IMR-90 (cell line): ENCODE results near the gene RIPOR2. TPM values are rescaled to one million over a fixed set of nuclear protein-coding genes. Genes with fewer than 3 reads are reported as not detected.

Source experiments
- ATAC-seq: fragments of 200-7000 bp; cut with Tn5 transposase; 2 replicates; pipeline ENCODE4 v1.9.1; 2020; ENCODE audit warnings: low read depth, mild to moderate bottlenecking, moderate library complexity
- BruUV-seq: library from RNA; stranded (reverse); fragments of 400-500 nt; replicated peaks from 2 replicates; lab custom pipeline; 2021; lab: Mats Ljungman, UMichigan
- CTCF ChIA-PET: fragments of 300-600 bp; formaldehyde crosslinking; extraction: SDS; loops from one replicate; lab custom pipeline; 2021; ENCODE audit warnings: antibody characterized with exemption; lab: Yijun Ruan, JAX
- POLR2A ChIA-PET: fragments of 300-600 bp; sonication (Branson Sonifier 250); formaldehyde crosslinking; loops from one replicate; lab custom pipeline; 2022; ENCODE audit warnings: antibody characterized with exemption; ENCODE audit not compliant: unreplicated experiment; lab: Charles Lee
- DNase-seq: peaks from one replicate; pipeline ENCODE4 v3.0.0; 2013
- H2AFZ ChIP-seq: replicated peaks from 2 replicates; pipeline ENCODE3; 2013; ENCODE audit warnings: low read length, mild to moderate bottlenecking; ENCODE audit not compliant: poor library complexity
- H2AK5ac ChIP-seq: 2 replicates; pipeline ENCODE4 v1.6.1; 2013; ENCODE audit warnings: low read depth, low read length, inconsistent platforms
- H2AK9ac ChIP-seq: replicated peaks from 2 replicates; pipeline ENCODE3; 2013; ENCODE audit warnings: mild to moderate bottlenecking, low read depth, low read length, moderate library complexity; ENCODE audit not compliant: poor library complexity
- H2BK120ac ChIP-seq: 2 replicates; pipeline ENCODE4 v1.6.1; 2013; ENCODE audit warnings: low read depth, low read length, inconsistent platforms
- H2BK15ac ChIP-seq: 3 replicates; pipeline ENCODE4 v1.6.1; 2013; ENCODE audit warnings: low read depth, low read length, inconsistent platforms
- H2BK20ac ChIP-seq: 2 replicates; pipeline ENCODE4 v1.6.1; 2013; ENCODE audit warnings: low read depth, mild to moderate bottlenecking, inconsistent platforms, low read length, moderate library complexity
- H2BK5ac ChIP-seq: 2 replicates; pipeline ENCODE4 v1.6.1; 2013; ENCODE audit warnings: mild to moderate bottlenecking, low read depth, low read length, inconsistent platforms; ENCODE audit not compliant: poor library complexity, severe bottlenecking
- H3K14ac ChIP-seq: replicated peaks from 2 replicates; pipeline ENCODE4 v1.6.1; 2013; ENCODE audit warnings: low read depth, low read length, inconsistent platforms
- H3K18ac ChIP-seq: 2 replicates; pipeline ENCODE4 v1.6.1; 2013; ENCODE audit warnings: low read depth, low read length, control low read depth
- H3K23ac ChIP-seq: 2 replicates; pipeline ENCODE4 v1.6.1; 2013; ENCODE audit warnings: low read depth, low read length, inconsistent platforms
- H3K27ac ChIP-seq: 2 replicates; pipeline ENCODE4 v1.5.1; 2013; ENCODE audit warnings: mild to moderate bottlenecking, control low read depth, low read length; ENCODE audit not compliant: insufficient read depth
- H3K27me3 ChIP-seq: 2 replicates; pipeline ENCODE4 v1.6.1; 2013; ENCODE audit warnings: low read length; ENCODE audit not compliant: control insufficient read depth, insufficient read depth
- H3K36me3 ChIP-seq: 2 replicates; pipeline ENCODE4 v1.6.1; 2013; ENCODE audit warnings: low read length, mixed read lengths; ENCODE audit not compliant: control insufficient read depth, insufficient read depth
- H3K4ac ChIP-seq: 2 replicates; pipeline ENCODE4 v1.6.1; 2013; ENCODE audit warnings: low read depth, low read length, inconsistent platforms
- H3K4me1 ChIP-seq: 2 replicates; pipeline ENCODE4 v1.6.1; 2013; ENCODE audit warnings: low read length, mixed read lengths; ENCODE audit not compliant: control insufficient read depth, insufficient read depth
- H3K4me2 ChIP-seq: 2 replicates; pipeline ENCODE4 v1.6.1; 2013; ENCODE audit warnings: low read depth, mild to moderate bottlenecking, control low read depth, low read length, moderate library complexity
- H3K4me3 ChIP-seq: 2 replicates; pipeline ENCODE4 v1.5.1; 2013; ENCODE audit warnings: low read depth, mild to moderate bottlenecking, control low read depth, low read length, moderate library complexity; ENCODE audit not compliant: insufficient read depth
- H3K56ac ChIP-seq: 2 replicates; pipeline ENCODE4 v1.6.1; 2013; ENCODE audit warnings: low read length, inconsistent platforms; ENCODE audit not compliant: insufficient read depth; ENCODE audit errors: extremely low read depth
- H3K79me1 ChIP-seq, 2 experiments: 2 replicates each; pipeline ENCODE4 v1.6.1; 2013; ENCODE audit warnings: low read length in 2 of 2, inconsistent platforms in 1 of 2, low read depth in 1 of 2
- H3K9ac ChIP-seq: 2 replicates; pipeline ENCODE4 v1.6.1; 2013; ENCODE audit warnings: low read depth, low read length, control low read depth
- H3K9me1 ChIP-seq: 2 replicates; pipeline ENCODE4 v1.6.1; 2013; ENCODE audit warnings: low read length, inconsistent platforms; ENCODE audit not compliant: insufficient read depth
- H3K9me3 ChIP-seq: 2 replicates; pipeline ENCODE4 v1.6.1; 2013; ENCODE audit warnings: low read length; ENCODE audit not compliant: control insufficient read depth, insufficient read depth
- H4K20me1 ChIP-seq: 2 replicates; pipeline ENCODE4 v1.6.1; 2013; ENCODE audit warnings: low read length, inconsistent platforms; ENCODE audit not compliant: insufficient read depth
- H4K5ac ChIP-seq: 2 replicates; pipeline ENCODE4 v1.6.1; 2013; ENCODE audit warnings: mild to moderate bottlenecking, low read depth, low read length, control low read depth
- H4K8ac ChIP-seq, 2 experiments: 2 replicates each; pipeline ENCODE4 v1.6.1; 2013; ENCODE audit warnings: low read depth in 2 of 2, low read length in 2 of 2, control low read depth in 1 of 2, inconsistent platforms in 1 of 2
- H4K91ac ChIP-seq: 2 replicates; pipeline ENCODE4 v1.6.1; 2013; ENCODE audit warnings: low read depth, low read length, inconsistent platforms; ENCODE audit not compliant: insufficient read depth
- MAFK ChIP-seq: IDR thresholded peaks from 2 replicates; pipeline ENCODE4 v1.6.1; 2012; ENCODE audit warnings: low read depth, low read length, improper control_type of control experiment
- WGBS, 2 experiments: methylation state at CpG; one replicate each; pipeline versions ENCODE4 v1.1.5 to v1.1.7; 2013; ENCODE audit warnings: missing lambda C conversion rate in 2 of 2; ENCODE audit not compliant: insufficient read length in 1 of 2; ENCODE audit errors: extremely low coverage in 2 of 2; 5-methylcytosine and 5-hydroxymethylcytosine counted together
- dilution Hi-C: fragments of 300-500 bp; cut with HindIII; formaldehyde crosslinking; loops from one replicate; pipeline ENCODE4 v1.14.3; 2018; ENCODE audit warnings: low sequenced_read_pairs; ENCODE audit not compliant: unreplicated experiment
- in situ Hi-C: fragments of 300-500 bp; cut with MboI; formaldehyde crosslinking; loops from 3 replicates; pipeline ENCODE4 v1.14.3; 2019; ENCODE audit warnings: low sequenced_read_pairs, inconsistent platforms, mixed read lengths
- intact Hi-C: fragments of 100-400 bp; cut with micrococcal nuclease; formaldehyde crosslinking; loops from 2 replicates; pipeline ENCODE4 v1.10.0; 2022
- polyA plus RNA-seq, 3 experiments: library from polyadenylated mRNA; depleted of rRNA; stranded (reverse); fragments of >200 nt; gene quantifications; 2 replicates each; pipeline ENCODE4 v1.2.3, GENCODE V29; 2012; ENCODE audit warnings: low replicate concordance in 1 of 3
- total RNA-seq: library from RNA; depleted of rRNA; stranded (reverse); fragments of >200 nt; gene quantifications from 2 replicates; pipeline ENCODE4 v1.2.3, GENCODE V29; 2012

The RIPOR2 gene
- total and polyA plus RNA-seq, 2 of the 4 experiments (the other 2 are of a cell fraction) = 1.1 to 1.2 TPM

DNA sequence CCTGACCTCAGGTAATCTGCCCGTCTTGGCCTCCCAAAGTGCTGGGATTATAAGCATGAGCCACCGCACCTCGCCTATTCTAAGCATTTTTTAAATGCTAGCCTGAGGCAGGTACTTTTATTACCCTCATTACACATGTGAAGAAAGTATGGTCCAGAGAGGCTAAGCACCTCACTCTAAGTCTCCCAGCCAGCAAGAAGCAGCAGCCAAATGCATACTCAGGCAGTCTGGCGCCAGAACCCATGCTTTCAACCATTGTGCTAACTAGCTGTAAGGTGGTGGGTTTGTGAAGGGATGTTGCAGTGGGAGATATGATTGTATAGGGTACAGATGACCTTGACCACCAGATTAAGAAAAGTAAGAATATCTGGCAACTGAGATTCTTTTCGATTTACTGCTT, 26.1 kb upstream of the RIPOR2 start:
- no TSS peak for BruUV-seq
- no peak for ATAC-seq
- intact Hi-C loops = no loop called here

More for the DNA sequence above, 26.1 kb upstream of the RIPOR2 start:
- no peak overlapping the region for H3K18ac ChIP-seq
- no peaks in the 10 kb centered on the region for H3K9me1 ChIP-seq
- H3K36me3 ChIP-seq = no peaks in the 10 kb centered on the region
- H3K9me3 ChIP-seq = 0 out of 2 replicates have a peak, but pooled peaks cover 1% of the 10 kb centered on the region
- no peaks in the 10 kb centered on the region for H3K27me3 ChIP-seq
- H3K4ac ChIP-seq = no peak overlapping the region
- DNase-seq = no peak
- no peak overlapping the region for H2AK5ac ChIP-seq
- H3K23ac ChIP-seq = no peak overlapping the region
- H4K8ac ChIP-seq = no peak overlapping the region
- no peak overlapping the region for H3K9ac ChIP-seq
- H2BK15ac ChIP-seq = no peak overlapping the region
- POLR2A ChIA-PET = no interaction called here
- in situ Hi-C loops = no loop called here
- dilution Hi-C loops = no loop called here
- TF ChIP-seq MAFK = no peak
- no peak overlapping the region for H2BK5ac ChIP-seq
- H3K4me3 ChIP-seq = no peak overlapping the region
- no peaks in the 10 kb centered on the region for H4K20me1 ChIP-seq
- no peak overlapping the region for H4K5ac ChIP-seq
- CTCF ChIA-PET = interaction anchor here (0.9 kb wide), 1 partner anchor 30 kb away, joined by 4 read pairs; no protein-coding TSS in a partner anchor
- H3K27ac ChIP-seq = no peak overlapping the region
- 80% methylated on average over 1 of the region's 5 CpGs; no CpG with 5 or more reads in 1 of the 2 experiments for WGBS, 2 experiments
- no peak overlapping the region for H2AFZ ChIP-seq
- H3K4me2 ChIP-seq = no peak overlapping the region
- no peak overlapping the region for H2BK20ac ChIP-seq
- H3K56ac ChIP-seq = no peak overlapping the region
- no peaks in the 10 kb centered on the region for H3K79me1 ChIP-seq
- no peaks in the 10 kb centered on the region for H3K4me1 ChIP-seq
- no peak overlapping the region for H3K14ac ChIP-seq
- H4K91ac ChIP-seq = no peak overlapping the region
- H2AK9ac ChIP-seq = no peak overlapping the region
- H2BK120ac ChIP-seq = no peak overlapping the region
